Activated naive CD8-positive, alpha-beta T cell treated with anti-CD3 and anti-CD28 coated beads, Interleukin-2, amount 10 ng/mL, durations not matched to agents 7 days and 5 days (primary cell): ENCODE results near the gene C2orf66. TPM values are rescaled to one million over a fixed set of nuclear protein-coding genes. Genes with fewer than 3 reads are reported as not detected.
A peak's percentile ranks its signal among the peaks of the same experiment; 100 is the strongest.

ENCODE experiments used
- ATAC-seq: fragments of 150-1000 bp; cut with Tn5 transposase; one replicate; pipeline ENCODE4 v1.10.0; 2021; ENCODE audit warnings: low read depth, moderate library complexity
- POLR2A ChIA-PET: fragments of 350-600 bp; sonication (Branson Sonifier 250); formaldehyde crosslinking; loops from one replicate; lab custom pipeline; 2021; ENCODE audit warnings: antibody characterized with exemption; lab: Charles Lee
- DNase-seq: peaks from one replicate; pipeline ENCODE4 v3.0.0; 2021
- H3K27ac Mint-ChIP-seq: one replicate; pipeline ENCODE4 v1.8.0; 2022; ENCODE audit warnings: mild to moderate bottlenecking, mixed read lengths
- H3K27me3 Mint-ChIP-seq: one replicate; pipeline ENCODE4 v1.8.0; 2022; ENCODE audit warnings: mild to moderate bottlenecking, moderate library complexity, mixed read lengths
- H3K36me3 Mint-ChIP-seq: one replicate; pipeline ENCODE4 v1.8.0; 2021; ENCODE audit warnings: mild to moderate bottlenecking, mixed read lengths
- H3K4me1 Mint-ChIP-seq: one replicate; pipeline ENCODE4 v1.8.0; 2021; ENCODE audit warnings: mixed read lengths
- H3K4me3 Mint-ChIP-seq: one replicate; pipeline ENCODE4 v1.8.0; 2022; ENCODE audit warnings: mild to moderate bottlenecking, moderate library complexity, mixed read lengths
- H3K9me3 Mint-ChIP-seq: one replicate; pipeline ENCODE4 v1.8.0; 2021; ENCODE audit warnings: mixed read lengths
- total RNA-seq, 2 experiments: library from RNA; stranded (reverse); gene quantifications; one replicate each; pipeline ENCODE4 v1.2.3, GENCODE V29; 2021

Gene C2orf66
- under 1 TPM in 1 of 2 experiments, not detected in 1; 0.17 TPM for total RNA-seq

- ATAC-seq: no peak
- POLR2A ChIA-PET: no interaction called here
- no peak within 1 kb of the TSS for H3K4me3 Mint-ChIP-seq
- peaks cover 4% of the 10 kb centered on the region for H3K36me3 Mint-ChIP-seq
- H3K4me1 Mint-ChIP-seq: peaks cover 2% of the 10 kb centered on the region
- peak within 1 kb of the TSS; percentile 27 for H3K27ac Mint-ChIP-seq
- DNase-seq: no peak
- peaks cover 40% of the 10 kb centered on the region for H3K27me3 Mint-ChIP-seq
- peaks cover 4% of the 10 kb centered on the region for H3K9me3 Mint-ChIP-seq
Measured at GRCh38 chr2:196809260-196809659, at the start of gene C2orf66. C2orf66 (minus strand) TSS chr2:196809355; CDS start chr2:196809336, 19 bp downstream.

- H3K4me1 Mint-ChIP-seq: peaks cover 7% of the 10 kb centered on the region
- ATAC-seq: no peak
- no peak overlapping the region for H3K27ac Mint-ChIP-seq
- H3K4me3 Mint-ChIP-seq: no peak overlapping the region
- H3K27me3 Mint-ChIP-seq: no peaks in the 10 kb centered on the region
- POLR2A ChIA-PET: no interaction called here
- H3K36me3 Mint-ChIP-seq: peaks cover 44% of the 10 kb centered on the region
- H3K9me3 Mint-ChIP-seq: peaks cover 5% of the 10 kb centered on the region
- DNase-seq: no peak
Measured at GRCh38 chr2:196854629-196855028, 45.5 kb upstream of the C2orf66 start.

- DNase-seq (no peak), ATAC-seq (no peak)
- no peak overlapping the region for H3K4me3 Mint-ChIP-seq
- peaks cover 7% of the 10 kb centered on the region for H3K4me1 Mint-ChIP-seq
- H3K9me3 Mint-ChIP-seq: peaks cover 1% of the 10 kb centered on the region
- POLR2A ChIA-PET: no interaction called here
- no peak overlapping the region for H3K27ac Mint-ChIP-seq
- H3K27me3 Mint-ChIP-seq: no peaks in the 10 kb centered on the region
- peaks cover 35% of the 10 kb centered on the region for H3K36me3 Mint-ChIP-seq
Measured at GRCh38 chr2:196853301-196854087, 44.3 kb upstream of the C2orf66 start.

GRCh38 chr2:196851088-196851487, 41.9 kb upstream of the C2orf66 start:
- Mint-ChIP-seq H3K4me1 (peaks cover 13% of the 10 kb centered on the region), H3K27me3 (no peaks in the 10 kb centered on the region), H3K36me3 (peaks cover 31% of the 10 kb centered on the region), H3K9me3 (no peaks in the 10 kb centered on the region), H3K4me3 (no peak overlapping the region), H3K27ac (no peak overlapping the region)
- ATAC-seq (no peak), DNase-seq (no peak)
- POLR2A ChIA-PET: no interaction called here

- peaks cover 15% of the 10 kb centered on the region for H3K4me1 Mint-ChIP-seq
- H3K27ac Mint-ChIP-seq: peak overlapping the region; percentile 20
- no peaks in the 10 kb centered on the region for H3K9me3 Mint-ChIP-seq
- H3K36me3 Mint-ChIP-seq: peaks cover 39% of the 10 kb centered on the region
- no peaks in the 10 kb centered on the region for H3K27me3 Mint-ChIP-seq
- POLR2A ChIA-PET: no interaction called here
- no peak for ATAC-seq
- no peak for DNase-seq
- H3K4me3 Mint-ChIP-seq: no peak overlapping the region
Measured at GRCh38 chr2:196849895-196850294, 40.7 kb upstream of the C2orf66 start.

- peaks cover 41% of the 10 kb centered on the region for H3K36me3 Mint-ChIP-seq
- H3K27me3 Mint-ChIP-seq: no peaks in the 10 kb centered on the region
- H3K4me3 Mint-ChIP-seq: no peak overlapping the region
- H3K9me3 Mint-ChIP-seq: no peaks in the 10 kb centered on the region
- ATAC-seq: peak; percentile 47
- POLR2A ChIA-PET: interaction anchor here (0.6 kb wide), 1 partner anchor 14 kb away, joined by 4 read pairs; no protein-coding TSS in a partner anchor
- peak overlapping the region; percentile 24 for H3K27ac Mint-ChIP-seq
- DNase-seq: no peak
- peaks cover 11% of the 10 kb centered on the region for H3K4me1 Mint-ChIP-seq
Measured at GRCh38 chr2:196846295-196846694, 37.1 kb upstream of the C2orf66 start.

GRCh38 chr2:196845371-196845770, 36.2 kb upstream of the C2orf66 start:
- peaks cover 44% of the 10 kb centered on the region for H3K36me3 Mint-ChIP-seq
- DNase-seq (no peak), ATAC-seq (no peak)
- peaks cover 11% of the 10 kb centered on the region for H3K4me1 Mint-ChIP-seq
- H3K4me3 Mint-ChIP-seq: no peak overlapping the region
- H3K27ac Mint-ChIP-seq: no peak overlapping the region
- no peaks in the 10 kb centered on the region for H3K27me3 Mint-ChIP-seq
- POLR2A ChIA-PET: interaction anchor here (0.6 kb wide), 1 partner anchor 13 kb away, joined by 4 read pairs; no protein-coding TSS in a partner anchor
- H3K9me3 Mint-ChIP-seq: no peaks in the 10 kb centered on the region

- Mint-ChIP-seq H3K9me3 (no peaks in the 10 kb centered on the region), H3K4me1 (no peaks in the 10 kb centered on the region), H3K36me3 (peaks cover 26% of the 10 kb centered on the region), H3K4me3 (no peak overlapping the region), H3K27ac (no peak overlapping the region), H3K27me3 (no peaks in the 10 kb centered on the region)
- ATAC-seq (no peak), DNase-seq (no peak)
- POLR2A ChIA-PET: no interaction called here
Measured at GRCh38 chr2:196840171-196840570, 31.0 kb upstream of the C2orf66 start.

- Mint-ChIP-seq H3K27me3 (no peaks in the 10 kb centered on the region), H3K27ac (no peak overlapping the region), H3K9me3 (no peaks in the 10 kb centered on the region), H3K4me3 (no peak overlapping the region), H3K36me3 (peaks cover 25% of the 10 kb centered on the region), H3K4me1 (no peaks in the 10 kb centered on the region)
- POLR2A ChIA-PET: no interaction called here
- no peak for DNase-seq
- no peak for ATAC-seq
Measured at GRCh38 chr2:196839574-196839973, 30.4 kb upstream of the C2orf66 start.

- ATAC-seq (no peak), DNase-seq (no peak)
- no peak overlapping the region for H3K4me3 Mint-ChIP-seq
- no peaks in the 10 kb centered on the region for H3K9me3 Mint-ChIP-seq
- no peak overlapping the region for H3K27ac Mint-ChIP-seq
- peaks cover 27% of the 10 kb centered on the region for H3K36me3 Mint-ChIP-seq
- H3K27me3 Mint-ChIP-seq: no peaks in the 10 kb centered on the region
- no peaks in the 10 kb centered on the region for H3K4me1 Mint-ChIP-seq
- POLR2A ChIA-PET: no interaction called here
Measured at GRCh38 chr2:196836440-196836839, 27.3 kb upstream of the C2orf66 start.

GRCh38 chr2:196830701-196831100, 21.5 kb upstream of the C2orf66 start:
- Mint-ChIP-seq H3K27me3 (no peaks in the 10 kb centered on the region), H3K36me3 (peaks cover 17% of the 10 kb centered on the region), H3K9me3 (no peaks in the 10 kb centered on the region), H3K4me1 (peaks cover 9% of the 10 kb centered on the region), H3K27ac (no peak overlapping the region), H3K4me3 (no peak overlapping the region)
- no peak for DNase-seq
- no peak for ATAC-seq
- POLR2A ChIA-PET: no interaction called here

- Mint-ChIP-seq H3K27ac (no peak overlapping the region), H3K9me3 (no peaks in the 10 kb centered on the region), H3K4me3 (no peak overlapping the region), H3K4me1 (peaks cover 9% of the 10 kb centered on the region), H3K27me3 (no peaks in the 10 kb centered on the region), H3K36me3 (peaks cover 19% of the 10 kb centered on the region)
- POLR2A ChIA-PET: no interaction called here
- DNase-seq: no peak
- ATAC-seq: no peak
Measured at GRCh38 chr2:196827356-196827755, 18.2 kb upstream of the C2orf66 start.

GRCh38 chr2:196823750-196824522, 14.8 kb upstream of the C2orf66 start:
- Mint-ChIP-seq H3K9me3 (no peaks in the 10 kb centered on the region), H3K4me3 (no peak overlapping the region), H3K27me3 (no peaks in the 10 kb centered on the region), H3K4me1 (peaks cover 9% of the 10 kb centered on the region), H3K27ac (no peak overlapping the region), H3K36me3 (peaks cover 10% of the 10 kb centered on the region)
- POLR2A ChIA-PET: no interaction called here
- ATAC-seq: no peak
- DNase-seq: no peak
